GM19035 (cell line): ENCODE measurements around the gene HDDC3.

ENCODE experiments used
- ATAC-seq: cut with Tn5 transposase; IDR thresholded peaks from one replicate; pipeline ENCODE4 v1.9.1; 2021; ENCODE audit not compliant: unreplicated experiment

The HDDC3 gene

DNA sequence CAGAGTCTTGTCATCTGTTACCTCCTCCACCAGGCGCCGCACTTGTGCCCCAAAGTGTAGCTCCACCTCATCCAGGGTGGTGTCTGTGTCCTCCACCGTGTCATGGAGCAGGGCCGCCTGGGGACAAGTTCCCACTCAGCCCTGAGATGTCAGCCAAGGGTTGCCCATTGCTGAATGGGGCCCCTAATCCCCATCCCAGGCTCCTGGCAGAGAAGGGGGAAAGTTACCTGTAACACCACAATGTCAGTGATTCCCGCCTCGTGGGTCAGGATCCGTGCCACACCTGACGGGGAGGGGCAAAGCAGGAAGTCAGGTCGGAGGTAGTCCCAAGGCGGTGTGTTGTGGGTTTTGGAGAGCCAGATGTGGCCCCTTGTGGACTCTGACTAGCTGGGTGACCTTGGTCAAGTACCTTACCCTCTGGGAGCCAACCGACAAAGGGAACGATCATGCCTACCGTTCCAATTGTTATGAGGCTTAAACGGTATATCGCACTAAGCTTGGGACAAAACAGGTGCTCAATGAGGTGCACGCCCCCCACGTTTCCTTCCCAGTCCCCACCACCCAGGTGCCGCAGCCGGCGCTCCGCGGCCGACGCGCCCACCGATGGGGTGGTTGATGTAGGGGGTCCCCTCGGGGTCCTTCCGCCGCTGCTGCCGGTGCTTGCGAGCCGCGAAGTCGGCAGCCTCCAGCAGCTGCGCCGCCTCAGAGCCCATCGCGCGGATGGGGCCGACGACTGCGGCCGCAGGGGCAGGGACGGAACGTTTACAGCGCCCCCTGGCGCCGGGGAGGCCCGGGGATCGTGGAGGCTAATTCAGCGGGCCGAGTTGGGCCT lies at the start of gene HDDC3:
TSS of gene HDDC3 (minus strand) at position 722 of the 832 bp plus-strand sequence. CDS start at position 713, 9 bp downstream.
- ATAC-seq, result peak; percentile 40

GRCh38 chr15:90982135-90982534 lies 49.8 kb upstream of the HDDC3 start:
- peak; percentile 32 for ATAC-seq

GRCh38 chr15:90981681-90982080 lies 49.3 kb upstream of the HDDC3 start:
- ATAC-seq, result peak; percentile 52

DNA sequence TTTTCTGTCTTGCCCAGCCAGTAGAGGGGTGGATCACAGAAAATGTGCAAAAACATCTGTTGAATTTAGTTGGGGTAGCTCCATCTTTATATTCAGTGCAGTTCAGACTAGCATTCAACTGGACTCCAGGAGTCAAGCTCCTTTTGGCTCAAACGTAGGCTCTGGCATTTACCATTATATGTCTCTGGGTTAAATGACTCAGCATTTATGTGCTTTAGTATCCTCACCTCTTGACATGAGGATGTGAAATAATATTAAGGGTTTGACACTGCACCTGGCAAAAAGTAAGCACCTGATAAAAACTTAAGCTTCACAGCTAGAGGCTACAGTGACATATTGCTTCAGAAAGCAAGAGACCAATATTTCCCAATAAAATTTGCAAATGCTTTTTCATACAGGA lies 47.2 kb upstream of the HDDC3 start:
- no peak for ATAC-seq

DNA sequence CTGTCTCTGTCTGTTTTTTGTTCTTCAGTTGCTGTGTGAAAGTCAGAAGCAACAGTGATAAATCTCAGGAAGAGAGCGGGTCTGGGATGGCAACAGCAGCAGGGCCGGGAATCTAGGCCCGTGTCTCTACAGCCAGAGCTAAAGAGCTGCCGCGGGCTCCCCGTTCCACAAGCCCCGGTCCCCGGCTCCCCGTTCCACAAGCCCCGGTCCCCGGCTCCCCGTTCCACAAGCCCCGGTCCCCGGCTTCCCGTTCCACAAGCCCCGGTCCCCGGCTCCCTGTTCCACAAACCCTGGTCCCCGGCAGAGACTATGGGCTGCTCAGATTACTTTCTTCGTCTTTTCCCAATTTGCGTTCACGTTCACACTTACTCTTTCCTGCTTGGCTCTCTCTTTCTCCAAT lies 41.9 kb upstream of the HDDC3 start:
- no peak for ATAC-seq

DNA sequence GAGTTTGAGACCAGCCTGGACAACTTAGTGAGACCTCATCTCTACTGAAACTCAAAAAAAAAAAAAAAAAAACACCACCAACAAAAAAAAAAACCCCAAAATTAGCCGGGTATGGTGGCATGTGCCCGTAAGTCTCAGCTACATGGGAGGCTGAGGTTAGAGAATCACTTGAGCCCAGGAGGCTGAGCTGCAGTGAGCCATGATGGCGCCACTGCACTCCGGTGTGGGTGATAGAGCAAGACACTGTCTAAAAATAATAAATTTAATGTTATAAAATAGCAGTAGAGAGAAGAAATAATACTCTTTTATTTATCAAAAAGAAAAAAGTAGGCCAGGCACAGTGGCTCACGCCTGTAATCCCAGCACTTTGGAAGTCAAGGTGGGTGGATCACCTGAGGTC lies 39.8 kb upstream of the HDDC3 start:
- ATAC-seq, result no peak

- ATAC-seq, result no peak
These were observed 37.9 kb upstream of the HDDC3 start for GRCh38 chr15:90970274-90970673.

DNA sequence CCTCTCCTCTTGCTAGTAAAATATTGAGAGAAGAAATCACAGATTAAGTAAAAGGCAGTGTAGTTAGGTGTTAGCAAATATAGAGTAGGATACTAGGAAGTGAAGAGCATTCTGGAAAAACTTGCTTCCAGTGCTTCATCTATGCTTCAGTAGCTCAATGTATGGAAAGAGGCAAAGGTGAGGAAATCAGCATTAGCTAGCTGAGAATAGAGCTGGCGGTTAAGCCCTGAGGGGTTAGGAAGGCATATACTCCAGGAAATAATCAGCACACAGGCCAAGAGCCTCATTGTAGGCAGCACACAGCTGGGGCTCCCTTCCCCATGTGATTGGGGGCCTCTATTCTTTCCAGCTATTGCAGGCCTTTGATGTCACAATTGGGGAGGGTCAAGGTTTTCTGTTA lies 36.1 kb upstream of the HDDC3 start:
- no peak for ATAC-seq

DNA sequence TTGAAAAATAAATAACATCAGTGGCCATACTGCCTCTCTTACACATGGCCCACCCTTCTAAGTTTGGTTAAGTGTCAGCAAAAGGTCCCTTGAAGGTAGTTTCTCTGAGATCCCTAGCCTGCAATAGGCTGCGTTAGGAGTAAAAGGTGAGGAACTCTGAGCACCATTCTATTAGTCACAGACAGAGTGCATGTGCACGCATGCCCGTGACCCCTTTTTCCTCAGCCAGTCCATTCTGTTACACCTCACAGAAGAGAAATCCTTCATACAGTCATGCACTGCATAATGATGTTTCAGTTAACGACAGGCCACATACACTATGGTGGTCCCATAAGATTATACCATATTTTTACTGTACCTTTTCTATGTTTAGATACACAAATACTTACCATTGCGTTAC lies 34.9 kb upstream of the HDDC3 start:
- ATAC-seq, result no peak

GRCh38 chr15:90966262-90966661 lies 33.9 kb upstream of the HDDC3 start:
- ATAC-seq, result no peak

DNA sequence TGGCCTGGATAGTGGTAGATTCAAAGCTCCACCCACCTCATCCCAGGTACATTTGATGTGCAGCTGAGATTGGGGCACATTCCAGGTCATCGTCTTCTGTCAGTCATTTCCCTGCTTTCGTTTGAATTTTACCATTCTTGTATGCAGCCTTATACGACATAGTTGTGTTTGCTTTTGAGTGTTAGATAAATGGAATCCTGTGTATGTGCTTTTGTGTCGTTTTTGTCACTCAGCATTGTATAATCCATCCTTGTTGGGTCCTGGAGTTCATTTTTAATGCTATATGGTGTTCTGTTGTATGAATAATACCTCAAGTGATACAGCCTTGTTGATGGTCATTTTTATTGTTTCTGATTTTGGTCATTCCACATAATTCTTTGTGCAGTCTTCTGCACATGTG lies 29.7 kb upstream of the HDDC3 start:
- no peak for ATAC-seq

DNA sequence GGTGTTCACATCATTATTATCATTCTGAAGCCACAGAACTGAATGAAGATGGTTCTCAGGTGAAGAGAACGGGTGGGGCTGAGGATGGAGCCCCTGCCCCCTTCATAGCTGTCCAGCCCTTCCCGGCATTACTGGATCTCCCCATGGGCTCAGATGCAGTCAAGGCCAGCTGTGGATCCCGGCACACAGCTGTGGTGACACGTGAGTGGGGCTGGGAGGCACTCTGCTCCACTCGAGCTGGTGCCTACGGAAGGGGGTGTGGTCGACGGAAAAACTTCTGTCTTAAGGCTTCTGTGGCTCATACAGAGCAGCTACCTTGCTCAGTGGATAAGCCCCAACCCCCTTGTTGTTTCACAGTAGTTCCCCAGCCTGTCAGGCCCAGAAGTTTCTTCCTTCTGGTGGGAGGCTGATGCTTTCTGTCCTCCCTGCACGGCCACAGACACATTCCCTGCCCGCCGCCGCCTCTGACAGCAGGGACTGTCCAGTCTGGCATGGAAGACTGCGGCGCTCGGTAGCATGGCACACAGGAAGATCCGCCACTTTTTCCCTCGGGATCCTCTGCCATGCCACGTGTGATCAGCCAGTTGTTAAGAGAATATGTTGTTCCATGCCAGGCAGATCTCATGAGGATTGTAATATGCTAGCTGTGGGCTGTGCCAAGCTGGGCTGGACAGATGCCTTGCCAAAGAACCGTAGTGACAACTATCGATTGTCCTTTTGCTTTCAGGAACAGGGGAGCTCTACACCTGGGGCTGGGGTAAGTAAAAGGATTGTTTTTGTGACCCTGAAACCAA lies 28.1 kb upstream of the HDDC3 start:
- no peak for ATAC-seq

GRCh38 chr15:90959894-90960293 lies 27.5 kb upstream of the HDDC3 start:
- ATAC-seq, result no peak

GRCh38 chr15:90959028-90959595 lies 26.8 kb upstream of the HDDC3 start:
- no peak for ATAC-seq

- ATAC-seq, result no peak
These were observed 25.4 kb upstream of the HDDC3 start for GRCh38 chr15:90957791-90958190.

DNA sequence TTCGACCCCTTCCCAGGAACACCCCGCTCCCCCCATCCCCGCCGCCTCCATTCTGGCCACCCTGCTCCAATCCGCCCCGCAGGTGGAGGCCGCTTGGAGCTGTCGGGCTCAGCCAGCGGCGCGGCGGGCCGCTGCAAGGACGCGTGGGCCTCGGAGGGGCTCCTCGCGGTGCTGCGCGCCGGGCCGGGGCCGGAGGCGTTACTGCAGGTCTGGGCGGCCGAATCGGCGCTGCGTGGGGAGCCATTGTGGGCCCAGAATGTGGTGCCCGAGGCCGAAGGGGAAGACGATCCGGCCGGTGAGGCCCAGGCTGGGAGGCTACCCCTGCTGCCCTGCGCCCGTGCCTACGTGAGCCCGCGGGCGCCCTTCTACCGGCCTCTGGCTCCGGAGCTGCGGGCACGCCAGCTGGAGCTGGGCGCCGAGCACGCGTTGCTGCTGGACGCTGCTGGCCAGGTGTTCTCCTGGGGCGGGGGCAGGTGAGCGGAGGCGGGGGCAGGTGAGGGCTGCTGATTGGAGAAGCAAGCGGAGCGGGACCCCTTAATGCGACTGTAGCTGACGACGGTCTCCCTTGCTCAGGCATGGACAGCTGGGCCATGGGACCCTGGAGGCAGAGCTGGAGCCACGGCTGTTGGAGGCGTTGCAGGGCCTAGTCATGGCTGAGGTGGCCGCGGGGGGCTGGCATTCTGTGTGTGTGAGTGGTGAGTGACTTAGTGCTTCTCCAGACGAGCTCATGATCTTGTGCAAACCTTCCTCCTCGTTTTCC lies 24.9 kb upstream of the HDDC3 start:
- no peak for ATAC-seq

GRCh38 chr15:90956274-90957030 lies 24.1 kb upstream of the HDDC3 start:
- no peak for ATAC-seq

DNA sequence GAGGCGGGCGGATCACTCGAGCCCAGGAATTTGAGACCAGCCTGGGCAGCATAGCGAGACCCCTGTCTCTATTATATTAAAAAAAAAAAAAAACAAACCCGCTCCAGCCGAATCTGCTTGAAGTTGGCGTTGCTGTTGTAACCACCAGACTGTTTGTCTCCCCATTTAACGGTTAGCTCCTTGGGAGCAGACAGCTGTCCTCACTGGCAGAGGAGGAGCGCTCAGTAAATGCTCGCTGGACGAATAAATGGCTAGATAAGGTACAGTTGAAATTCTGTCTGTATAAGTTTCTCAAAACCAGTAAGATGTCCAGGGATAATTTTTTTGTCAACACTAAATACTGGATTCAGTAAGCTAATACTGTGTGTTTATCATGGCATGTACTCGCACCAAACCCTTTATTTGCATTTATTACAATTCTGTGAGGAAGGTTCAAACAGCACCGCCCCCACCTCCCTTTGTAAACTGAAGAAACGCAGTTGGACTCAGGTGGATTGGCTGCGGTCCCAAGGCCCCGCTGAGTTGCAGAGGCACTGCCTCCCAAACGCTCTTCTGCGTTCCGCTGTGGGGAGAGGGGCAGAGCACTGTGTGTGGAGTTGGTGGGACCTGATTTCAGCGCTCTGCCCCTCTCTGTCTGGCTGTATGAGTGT lies 23.4 kb upstream of the HDDC3 start:
- no peak for ATAC-seq

DNA sequence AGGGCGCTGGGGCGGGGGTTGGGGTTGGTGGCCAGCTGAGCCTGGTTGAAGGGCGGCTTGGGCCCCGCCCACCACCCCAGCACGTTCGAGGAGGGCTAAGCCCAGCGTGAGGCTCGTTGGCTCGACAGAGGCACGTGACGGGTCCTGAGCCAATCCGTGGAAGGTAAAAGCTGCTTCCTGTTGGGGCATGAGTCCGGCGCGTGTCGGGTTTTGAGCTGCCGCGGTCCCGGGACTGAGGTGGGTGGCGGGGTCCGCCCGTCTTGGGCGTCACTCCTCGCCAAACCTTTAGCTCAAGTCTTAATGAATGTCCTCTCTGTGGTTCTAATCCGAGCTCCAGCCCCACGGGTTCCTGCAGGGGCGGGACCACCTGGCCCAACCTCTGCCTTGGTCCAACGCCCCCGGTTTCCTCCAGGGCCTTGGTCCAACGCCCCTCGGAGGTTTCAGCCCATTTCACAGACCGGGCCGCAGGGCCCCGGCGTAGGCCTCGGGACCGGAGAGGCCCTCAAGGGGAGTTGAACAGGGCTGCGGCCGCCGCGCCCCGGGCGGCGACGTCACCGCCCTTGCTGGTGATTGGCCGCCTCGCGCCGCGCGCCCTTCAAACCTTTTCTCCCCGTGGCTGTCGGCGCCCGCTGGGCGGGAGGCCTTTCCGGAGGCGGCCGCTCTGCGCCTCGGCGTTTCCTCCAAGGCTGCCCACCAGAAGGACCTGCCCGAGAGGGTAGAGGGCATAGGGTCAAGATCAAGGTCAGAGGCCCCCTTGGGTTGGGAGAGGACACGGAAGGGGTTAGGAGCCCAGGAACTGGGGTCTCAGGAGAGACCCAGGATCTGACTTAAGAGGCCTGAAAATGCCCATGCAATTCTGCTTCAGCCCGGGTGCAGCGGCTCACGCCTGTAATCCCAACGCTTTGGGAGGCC lies 22.6 kb upstream of the HDDC3 start, which contains the start of gene RCCD1:
TSS of gene RCCD1 (plus strand) at position 173 of the 912 bp plus-strand sequence. CDS start 1,851 bp downstream, outside the sequence.
- ATAC-seq, result peak; percentile 92
